Uterus (tissue), 4 donors: ENCODE results near the gene HNRNPK. TPM values are rescaled to one million over a fixed set of nuclear protein-coding genes. Genes with fewer than 3 reads are reported as not detected.

ENCODE experiments used
- DNase-seq, 2 donors: peaks; one replicate each; pipeline ENCODE4 v3.0.0-alpha.2; 2019 to 2020
- H3K27ac ChIP-seq, 2 donors: fragments of 200-600 bp; sonication (generic); 1 replicate in 1 of 2; 2 replicates in 1 of 2; pipeline ENCODE4 v1.5.1; 2016 to 2018
- H3K27me3 ChIP-seq, 2 donors: fragments of 200-600 bp; sonication (generic); one replicate each; pipeline ENCODE4 v1.5.1; 2018 to 2019; ENCODE audit warnings: control low read depth in 1 of 2
- H3K36me3 ChIP-seq, 2 donors: fragments of 200-600 bp; sonication (generic); one replicate each; pipeline ENCODE4 v1.5.1; 2019; ENCODE audit warnings: control low read depth in 1 of 2
- H3K4me1 ChIP-seq, 2 donors: fragments of 200-600 bp; sonication (generic); one replicate each; pipeline ENCODE4 v1.5.1; 2018 to 2019; ENCODE audit warnings: control low read depth in 1 of 2
- H3K4me3 ChIP-seq, 2 donors: fragments of 200-600 bp; sonication (generic); 1 replicate in 1 of 2; 2 replicates in 1 of 2; pipeline ENCODE4 v1.5.1; 2018 to 2019; ENCODE audit warnings: mild to moderate bottlenecking in 1 of 2
- H3K9me3 ChIP-seq, 2 donors: fragments of 200-600 bp; sonication (generic); one replicate each; pipeline ENCODE4 v1.5.1; 2019; ENCODE audit warnings: control low read depth in 1 of 2
- CTCF ChIP-seq, 4 experiments: fragments of 200-600 bp in 2 of 4; fragments of 450-650 bp in 2 of 4; sonication (generic) in 2 of 4; IDR thresholded peaks; one replicate each; pipeline ENCODE4 v1.5.1; 2016 to 2019; ENCODE audit warnings: antibody characterized with exemption in 4 of 4, mild to moderate bottlenecking in 2 of 4, moderate library complexity in 1 of 4
- POLR2A ChIP-seq, 2 donors: fragments of 450-650 bp; IDR thresholded peaks; one replicate each; pipeline ENCODE4 v1.6.1; 2016; ENCODE audit warnings: antibody characterized with exemption in 2 of 2, mild to moderate bottlenecking in 1 of 2, moderate library complexity in 1 of 2
- intact Hi-C: fragments of 100-400 bp; cut with DNase I; formaldehyde crosslinking; loops from one replicate; pipeline ENCODE4 v1.15.1; 2023; ENCODE audit warnings: low total_unique reads
- total RNA-seq, 4 donors: library from RNA; depleted of rRNA in 3 of 4; stranded (reverse); fragments of >200 nt in 3 of 4; gene quantifications; one replicate each; pipeline versions ENCODE4 v1.1.0 to v1.2.4, GENCODE V29; 2014 to 2023
- donor health status: DM: yes; HTN: yes; CAD: no.

HNRNPK gene
- total RNA-seq, 4 donors from 2014 or later, result 205 to 785 (median 450) TPM

GRCh38 chr9:83971485-83971884, 8.5 kb downstream of the HNRNPK start:
- TF ChIP-seq CTCF (IDR thresholded peaks at IDR 0.05) (no peak), POLR2A (IDR thresholded peaks at IDR 0.05) (no peak)
- no peak for DNase-seq
- Histone ChIP-seq H3K27ac (no peak overlapping the region), H3K36me3 (no peaks in the 10 kb centered on the region), H3K4me3 (no peak overlapping the region), H3K4me1 (peaks cover 9 to 11% of the 10 kb centered on the region in 2 donors), H3K9me3 (no peaks in the 10 kb centered on the region), H3K27me3 (no peaks in the 10 kb centered on the region)
- intact Hi-C loops, result no loop called here

GRCh38 chr9:83969602-83970001, 10.4 kb downstream of the HNRNPK start:
- no peak for DNase-seq
- Histone ChIP-seq H3K27ac (no peak overlapping the region), H3K27me3 (no peaks in the 10 kb centered on the region), H3K9me3 (no peaks in the 10 kb centered on the region), H3K36me3 (no peaks in the 10 kb centered on the region), H3K4me3 (no peak overlapping the region), H3K4me1 (peaks cover 0 to under 1% of the 10 kb centered on the region in 2 donors)
- TF ChIP-seq CTCF (IDR thresholded peaks at IDR 0.05) (no peak), POLR2A (IDR thresholded peaks at IDR 0.05) (no peak)
- intact Hi-C loops, result no loop called here

- intact Hi-C loops, result no loop called here
- Histone ChIP-seq H3K4me1 (no peaks in the 10 kb centered on the region), H3K27ac (no peak overlapping the region), H3K4me3 (no peak overlapping the region), H3K9me3 (no peaks in the 10 kb centered on the region), H3K36me3 (no peaks in the 10 kb centered on the region), H3K27me3 (no peaks in the 10 kb centered on the region)
- TF ChIP-seq CTCF (IDR thresholded peaks at IDR 0.05) (no peak), POLR2A (IDR thresholded peaks at IDR 0.05) (no peak)
- DNase-seq, result no peak
Observed at GRCh38 chr9:83967073-83967472, 12.9 kb downstream of the HNRNPK start.

GRCh38 chr9:83966209-83966582, 13.8 kb downstream of the HNRNPK start:
- H3K36me3 ChIP-seq, result no peaks in the 10 kb centered on the region
- intact Hi-C loops, result no loop called here

More at GRCh38 chr9:83966209-83966582, 13.8 kb downstream of the HNRNPK start:
- Histone ChIP-seq H3K27ac (no peak overlapping the region), H3K4me3 (no peak overlapping the region), H3K9me3 (no peaks in the 10 kb centered on the region), H3K27me3 (no peaks in the 10 kb centered on the region), H3K4me1 (no peaks in the 10 kb centered on the region)
- TF ChIP-seq CTCF (IDR thresholded peaks at IDR 0.05), result no peak
- TF ChIP-seq POLR2A (IDR thresholded peaks at IDR 0.05), result no peak
- DNase-seq, result no peak
